Stimulated activated CD8-positive, alpha-beta memory T cell treated with anti-CD3 and anti-CD28 coated beads, Interleukin-4, amount 100 ng/mL, for 1 hour (primary cell): ENCODE results near the gene FMO1.
"Not testable (repeated sequence)": the region's sequence is repeated elsewhere in the genome, so short reads cannot be mapped to it uniquely, and the experiment has no call there.

Experiments used
- DNase-seq, 2 donors: peaks; one replicate each; pipeline ENCODE4 v3.0.0-alpha.2; 2020; ENCODE audit warnings: low read depth in 2 of 2, low spot score in 1 of 2

FMO1 gene

GRCh38 chr1:171248302-171248701, at the start of gene FMO1:
FMO1 (plus strand) TSS chr1:171248494; CDS start chr1:171258088, 9,594 bp downstream.
- no peak for DNase-seq

GRCh38 chr1:171204296-171204695, 44.0 kb upstream of the FMO1 start:
- DNase-seq, result no peak

GRCh38 chr1:171206204-171206977, 41.9 kb upstream of the FMO1 start:
- DNase-seq, result no peak

- DNase-seq, result no peak
Measured at GRCh38 chr1:171206978-171207355, 41.3 kb upstream of the FMO1 start.

GRCh38 chr1:171207377-171207776, 40.9 kb upstream of the FMO1 start:
- no peak for DNase-seq

GRCh38 chr1:171210355-171210754, 37.9 kb upstream of the FMO1 start:
- DNase-seq, result no peak

- DNase-seq, result no peak
Measured at GRCh38 chr1:171212607-171213351, 35.5 kb upstream of the FMO1 start.

- DNase-seq, result no peak
Measured at GRCh38 chr1:171213559-171214454, 34.5 kb upstream of the FMO1 start.

- DNase-seq, result no peak
Measured at GRCh38 chr1:171217658-171218443, 30.4 kb upstream of the FMO1 start.

- no peak for DNase-seq
Measured at GRCh38 chr1:171218661-171219060, 29.6 kb upstream of the FMO1 start.

- no peak for DNase-seq
Measured at GRCh38 chr1:171219346-171220080, 28.8 kb upstream of the FMO1 start.

- DNase-seq, result no peak
Measured at GRCh38 chr1:171220081-171220420, 28.2 kb upstream of the FMO1 start.

- no peak for DNase-seq
Measured at GRCh38 chr1:171220581-171221054, 27.7 kb upstream of the FMO1 start.

GRCh38 chr1:171221665-171222591, 26.4 kb upstream of the FMO1 start:
- no peak for DNase-seq

- no peak for DNase-seq
Measured at GRCh38 chr1:171222936-171223335, 25.4 kb upstream of the FMO1 start.

GRCh38 chr1:171224257-171224656, 24.0 kb upstream of the FMO1 start:
- DNase-seq, result not testable (repeated sequence)

GRCh38 chr1:171226747-171227370, 21.4 kb upstream of the FMO1 start:
- DNase-seq, result no peak

GRCh38 chr1:171231326-171231725, 17.0 kb upstream of the FMO1 start:
- DNase-seq, result no peak
